BJ (cell line): Measurements from ENCODE around the gene DQX1. TPM values are rescaled to one million over a fixed set of nuclear protein-coding genes. Genes with fewer than 3 reads are reported as not detected.

Experiments used
- CTCF ChIA-PET: fragments of 350-600 bp; formaldehyde crosslinking; extraction: SDS; loops from one replicate; lab custom pipeline; 2021; ENCODE audit warnings: antibody characterized with exemption, inconsistent platforms; lab: Yijun Ruan, JAX
- POLR2A ChIA-PET: fragments of 300-600 bp; sonication (Branson Sonifier 250); formaldehyde crosslinking; extraction: SDS; loops from one replicate; lab custom pipeline; 2021; ENCODE audit warnings: antibody characterized with exemption; lab: Charles Lee
- DNase-seq: peaks from one replicate; pipeline ENCODE4 v3.0.0-alpha.2; 2011; ENCODE audit warnings: low read depth
- H3K27me3 ChIP-seq: 2 replicates; pipeline ENCODE4 v1.6.0; 2011; ENCODE audit warnings: low read length; ENCODE audit not compliant: control insufficient read depth, insufficient read depth
- H3K36me3 ChIP-seq: 2 replicates; pipeline ENCODE4 v1.5.1; 2011; ENCODE audit warnings: low read length; ENCODE audit not compliant: control insufficient read depth, insufficient read depth
- H3K4me3 ChIP-seq: 2 replicates; pipeline ENCODE4 v1.5.1; 2011; ENCODE audit warnings: low read depth, mild to moderate bottlenecking, control low read depth, low read length
- CTCF ChIP-seq: IDR thresholded peaks from 2 replicates; pipeline ENCODE4 v1.5.1; 2011; ENCODE audit warnings: low read depth, mild to moderate bottlenecking, control low read depth, inconsistent platforms, low read length, moderate library complexity; ENCODE audit not compliant: insufficient read depth
- polyA plus RNA-seq: library from polyadenylated mRNA; depleted of rRNA; stranded (reverse); fragments of >200 nt; gene quantifications from 2 replicates; pipeline ENCODE4 v1.2.3, GENCODE V29; 2011

DQX1 gene
- polyA plus RNA-seq, 1 experiment, result 0.12 TPM

DNA sequence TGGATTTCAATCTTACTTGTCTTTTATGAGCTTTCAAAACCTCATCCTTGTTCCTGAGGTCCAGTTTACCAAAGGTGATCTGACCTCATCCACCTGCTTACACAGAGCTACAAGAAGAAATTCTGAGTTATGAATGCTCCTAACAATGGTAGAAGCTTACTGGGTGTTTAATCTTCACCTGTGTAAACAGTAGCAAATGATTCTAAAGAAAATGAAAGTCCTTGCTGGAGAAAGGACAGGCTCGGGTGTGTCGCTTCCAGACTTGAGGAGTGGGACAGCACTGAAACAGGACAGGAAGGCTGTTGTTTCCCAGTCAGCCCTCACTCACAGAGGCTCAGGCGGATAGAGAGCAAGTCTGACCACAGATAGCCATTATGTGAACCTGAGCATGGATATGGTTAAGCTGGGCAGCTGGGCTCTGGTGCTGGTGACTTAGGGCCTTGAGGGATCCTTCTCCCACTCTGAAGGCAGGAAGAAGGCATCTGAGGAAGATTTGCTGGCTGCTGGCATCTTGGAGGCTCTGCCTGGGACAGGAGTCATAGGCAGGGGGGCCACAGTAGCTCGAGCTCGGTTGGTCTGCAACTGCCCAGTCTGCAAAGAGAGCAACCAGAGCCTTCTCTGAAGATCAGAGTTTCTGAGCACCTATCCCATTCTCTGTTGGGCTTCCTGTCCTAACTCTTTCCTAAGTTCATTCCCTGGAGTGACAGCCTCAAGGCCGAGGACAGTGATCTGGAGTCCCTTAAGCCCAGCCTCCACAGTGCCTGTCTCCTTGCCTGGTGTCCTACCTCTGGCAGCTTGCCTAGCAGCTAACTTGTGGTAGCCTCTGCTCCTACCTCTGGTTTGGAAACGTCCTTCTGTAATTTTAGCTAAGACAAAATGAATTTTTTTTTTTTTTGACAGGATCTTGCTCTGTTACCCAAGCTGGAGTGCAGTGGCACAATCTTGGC lies 32.5 kb upstream of the DQX1 start:
- Histone ChIP-seq H3K36me3 (peaks cover 4% of the 10 kb centered on the region), H3K4me3 (no peak overlapping the region), H3K27me3 (no peaks in the 10 kb centered on the region)
- no peak for TF ChIP-seq CTCF
- ChIA-PET POLR2A (no interaction called here), CTCF (interaction anchor here (1.3 kb wide), 1 partner anchor 8 kb away, joined by 3 read pairs; no protein-coding TSS in a partner anchor)
- no peak for DNase-seq

GRCh38 chr2:74556831-74557370 lies 30.9 kb upstream of the DQX1 start:
- ChIA-PET POLR2A (no interaction called here), CTCF (interaction anchor here (1.3 to 1.7 kb wide), 2 partner anchors 9 to 17 kb away, joined by 3 to 4 read pairs; no protein-coding TSS in a partner anchor)
- TF ChIP-seq CTCF, result no peak
- Histone ChIP-seq H3K4me3 (no peak overlapping the region), H3K27me3 (no peaks in the 10 kb centered on the region), H3K36me3 (peaks cover 4% of the 10 kb centered on the region)
- DNase-seq, result no peak

- ChIA-PET POLR2A (no interaction called here), CTCF (interaction anchor here (0.5 to 1.7 kb wide), 2 partner anchors 9 to 18 kb away, joined by 3 to 4 read pairs; no protein-coding TSS in a partner anchor)
- no peaks in the 10 kb centered on the region for H3K27me3 ChIP-seq
- TF ChIP-seq CTCF, result no peak
- H3K4me3 ChIP-seq, result no peak overlapping the region
- H3K36me3 ChIP-seq, result peaks cover 4% of the 10 kb centered on the region
- DNase-seq, result no peak
Measured at GRCh38 chr2:74556159-74556558, 30.1 kb upstream of the DQX1 start.

DNA sequence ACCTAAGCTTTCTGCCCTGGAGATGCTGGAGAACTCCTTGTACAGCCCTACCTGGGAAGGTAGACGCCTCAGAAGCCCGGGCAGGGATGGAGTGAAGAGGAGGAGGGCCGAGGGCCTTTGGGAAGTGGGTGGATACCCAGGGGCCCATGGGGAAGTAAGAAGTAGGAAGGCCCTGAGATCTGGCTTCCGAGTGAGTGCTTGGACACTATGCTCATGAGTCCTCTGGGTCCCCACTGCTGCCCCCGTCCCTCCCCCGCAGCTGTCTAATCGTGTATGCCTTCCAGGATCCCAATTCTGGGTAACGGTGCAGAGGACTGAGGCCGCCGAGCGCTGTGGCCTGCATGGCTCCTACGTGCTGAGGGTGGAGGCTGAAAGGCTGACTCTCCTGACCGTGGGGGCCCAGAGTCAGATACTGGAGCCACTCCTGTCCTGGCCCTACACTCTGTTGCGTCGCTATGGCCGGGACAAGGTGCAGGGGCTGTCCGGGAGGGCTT lies 29.6 kb upstream of the DQX1 start:
- no peaks in the 10 kb centered on the region for H3K27me3 ChIP-seq
- POLR2A ChIA-PET, result no interaction called here
- peaks cover 4% of the 10 kb centered on the region for H3K36me3 ChIP-seq
- H3K4me3 ChIP-seq, result peak overlapping the region; percentile 54
- DNase-seq, result no peak
- no peak for TF ChIP-seq CTCF
- CTCF ChIA-PET, result interaction anchor here (0.5 to 1.7 kb wide), 3 partner anchors 10 to 19 kb away, joined by 3 to 4 read pairs (median 3); no protein-coding TSS in a partner anchor
